ENCODE results near the gene ENTPD8.
A peak's percentile ranks its signal among the peaks of the same experiment; 100 is the strongest.
"Not testable (repeated sequence)": the region's sequence is repeated elsewhere in the genome, so short reads cannot be mapped to it uniquely, and the experiment has no call there.

The ENTPD8 gene

DNA sequence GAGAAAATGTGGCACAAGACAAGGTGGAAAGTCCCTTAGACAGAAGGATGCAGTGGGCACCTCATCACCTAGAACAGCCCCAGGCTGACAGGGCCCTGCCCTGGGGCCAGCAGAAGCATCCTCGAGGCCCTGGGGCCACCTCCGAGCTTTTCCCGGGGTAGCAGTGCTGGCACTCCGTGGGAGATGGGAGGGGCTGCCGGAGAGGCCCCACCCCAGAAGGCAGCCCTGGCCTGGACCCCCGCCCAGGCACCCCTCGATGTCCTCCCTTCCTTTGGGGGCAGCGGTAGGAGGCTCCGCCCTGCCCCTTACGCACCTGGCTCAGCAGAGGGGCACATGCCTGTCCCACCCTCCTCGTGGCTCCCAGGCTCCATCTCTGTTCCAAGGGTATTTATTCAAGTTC, 35.7 kb upstream of the ENTPD8 start:
- no peak for DNase-seq (ENCODE audit: low read depth)

DNA sequence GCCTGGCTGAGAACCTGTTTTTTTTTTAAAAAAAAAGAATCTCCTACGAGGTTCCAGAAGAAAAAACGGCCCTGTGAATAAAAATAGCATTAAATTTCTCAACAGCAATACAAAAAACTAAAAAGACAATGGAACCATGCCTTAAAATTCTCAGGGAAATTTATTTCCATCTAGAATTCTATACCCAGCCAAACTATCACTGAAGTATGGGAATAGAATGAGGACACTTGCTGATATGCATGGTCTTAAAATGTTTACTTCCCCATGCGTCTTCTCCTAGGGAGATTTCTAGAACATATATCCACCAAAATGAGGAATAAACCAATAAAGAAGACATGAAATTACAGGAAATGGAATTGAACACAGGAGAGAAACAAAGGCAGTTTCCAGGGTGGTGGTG, 34.5 kb upstream of the ENTPD8 start:
- DNase-seq (ENCODE audit: low read depth): no peak

- DNase-seq (ENCODE audit: low read depth): no peak
Measured at GRCh38 chr9:137474271-137474670, 33.1 kb upstream of the ENTPD8 start.

- no peak for DNase-seq (ENCODE audit: low read depth)
Measured at GRCh38 chr9:137470785-137471184, 29.6 kb upstream of the ENTPD8 start.

DNA sequence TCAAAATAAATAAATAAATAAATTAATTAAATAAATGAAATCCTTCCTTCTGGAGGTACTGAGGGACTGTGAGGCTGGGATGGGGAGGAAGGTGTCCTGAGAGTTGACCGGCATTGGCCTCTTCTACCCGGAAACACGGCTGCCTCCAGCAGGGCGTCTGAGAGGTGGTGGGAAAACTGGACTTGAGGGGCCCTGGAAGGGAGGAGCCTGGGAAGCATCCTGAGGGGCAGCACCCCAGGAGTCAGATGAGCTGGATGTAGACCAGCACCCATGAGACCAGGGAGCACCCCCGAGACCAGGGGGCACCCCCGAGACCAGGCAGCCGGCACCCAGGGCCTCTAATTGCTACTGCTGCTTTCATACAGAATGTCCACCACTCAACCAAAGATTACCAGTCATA, 26.7 kb upstream of the ENTPD8 start:
- DNase-seq (ENCODE audit: low read depth): no peak

DNA sequence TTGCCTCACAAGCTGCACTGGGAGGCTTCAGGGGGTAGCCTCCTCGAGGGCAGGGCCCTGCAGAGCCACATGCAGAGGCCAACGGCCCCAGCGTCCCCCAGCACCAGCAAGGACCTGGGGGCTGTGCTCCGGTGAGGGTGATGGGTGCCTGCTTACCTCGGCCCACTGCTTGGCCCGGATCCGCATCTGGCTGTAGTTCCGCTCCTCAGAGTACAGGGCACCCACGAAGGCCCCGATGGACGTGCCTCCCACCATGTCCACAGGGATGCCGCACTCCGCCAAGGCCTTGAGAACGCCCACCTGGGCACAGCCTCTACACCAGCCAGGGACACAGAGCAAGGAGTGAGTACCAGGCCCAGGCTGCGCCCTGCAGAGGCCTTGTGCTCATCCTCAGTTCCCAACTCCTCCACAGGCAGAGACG, 26.0 kb upstream of the ENTPD8 start:
- DNase-seq (ENCODE audit: low read depth): no peak

- not testable (repeated sequence) for DNase-seq (ENCODE audit: low read depth)
Measured at GRCh38 chr9:137466389-137467085, 25.4 kb upstream of the ENTPD8 start.

GRCh38 chr9:137465720-137466388, 24.7 kb upstream of the ENTPD8 start:
- DNase-seq (ENCODE audit: low read depth): no peak

DNA sequence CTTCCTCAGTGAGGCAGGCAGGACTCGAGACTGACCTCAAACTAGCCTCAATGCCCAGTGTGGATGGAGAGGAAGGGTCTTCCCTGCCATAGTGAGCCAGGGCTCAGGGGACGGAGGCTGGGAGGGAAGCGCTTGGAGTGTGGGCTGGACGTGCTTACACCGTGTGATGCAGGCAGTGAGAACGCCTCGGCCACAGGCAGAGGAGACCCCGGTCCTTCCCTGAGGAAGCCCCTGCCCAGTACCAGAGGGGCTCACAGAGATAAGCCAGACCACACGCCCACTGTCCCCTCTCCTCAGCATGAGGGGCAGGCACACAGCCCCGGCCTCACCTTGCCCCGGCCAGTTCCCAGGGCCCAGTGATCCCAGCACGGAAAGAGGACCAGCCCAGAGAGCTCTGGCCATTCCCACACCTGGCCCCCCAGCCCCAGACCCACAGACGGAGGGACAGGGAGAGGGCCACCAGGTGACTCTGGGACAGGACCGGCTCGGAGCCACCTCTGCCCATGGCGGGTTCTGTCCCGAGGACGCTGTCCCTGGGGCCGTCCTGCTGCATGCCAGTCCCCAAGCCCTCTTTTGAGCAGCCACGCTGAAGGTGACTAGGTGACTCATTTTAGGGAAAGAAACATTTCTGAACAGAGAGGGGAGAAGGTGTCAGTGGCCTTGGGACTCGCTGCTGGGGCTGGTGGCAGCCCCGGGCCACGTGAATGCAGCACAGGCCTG, 24.0 kb upstream of the ENTPD8 start:
- DNase-seq (ENCODE audit: low read depth): no peak

DNA sequence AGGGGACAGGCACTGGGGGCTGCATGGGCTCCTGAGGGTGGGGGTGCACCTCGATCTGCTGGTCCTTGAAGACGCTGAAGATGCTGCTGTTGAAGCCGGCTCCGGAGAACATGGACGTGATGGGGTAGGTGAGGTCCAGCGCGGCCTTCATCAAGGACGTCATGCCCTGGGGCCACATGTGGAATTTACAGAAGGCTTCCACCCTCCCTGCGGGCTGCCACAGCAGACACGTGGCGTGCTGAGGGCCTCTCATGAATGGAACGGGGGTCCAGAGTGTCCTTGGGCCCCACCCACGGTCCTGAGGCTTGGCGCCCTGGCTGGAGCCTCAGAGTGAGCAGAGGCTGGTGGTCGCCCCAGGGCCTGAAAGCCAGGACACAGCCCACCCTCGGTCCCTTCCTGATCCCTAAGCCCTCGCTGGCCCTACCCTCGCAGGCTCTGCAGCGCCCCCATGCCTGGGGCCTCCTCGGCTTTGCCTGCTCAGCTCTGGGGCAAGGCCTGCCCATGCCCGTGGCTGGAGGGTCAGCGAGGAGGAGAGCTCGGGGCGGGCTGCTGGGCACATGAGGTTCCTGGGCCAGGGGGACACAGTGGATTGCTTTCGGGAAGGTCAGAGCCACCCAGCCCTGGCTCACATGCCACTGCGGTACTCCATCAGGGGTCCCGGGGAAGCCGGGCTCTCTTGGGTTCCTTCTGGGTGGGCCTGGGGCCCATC, 23.3 kb upstream of the ENTPD8 start:
- no peak for DNase-seq (ENCODE audit: low read depth)

GRCh38 chr9:137463931-137464290, 22.8 kb upstream of the ENTPD8 start:
- DNase-seq (ENCODE audit: low read depth): no peak

DNA sequence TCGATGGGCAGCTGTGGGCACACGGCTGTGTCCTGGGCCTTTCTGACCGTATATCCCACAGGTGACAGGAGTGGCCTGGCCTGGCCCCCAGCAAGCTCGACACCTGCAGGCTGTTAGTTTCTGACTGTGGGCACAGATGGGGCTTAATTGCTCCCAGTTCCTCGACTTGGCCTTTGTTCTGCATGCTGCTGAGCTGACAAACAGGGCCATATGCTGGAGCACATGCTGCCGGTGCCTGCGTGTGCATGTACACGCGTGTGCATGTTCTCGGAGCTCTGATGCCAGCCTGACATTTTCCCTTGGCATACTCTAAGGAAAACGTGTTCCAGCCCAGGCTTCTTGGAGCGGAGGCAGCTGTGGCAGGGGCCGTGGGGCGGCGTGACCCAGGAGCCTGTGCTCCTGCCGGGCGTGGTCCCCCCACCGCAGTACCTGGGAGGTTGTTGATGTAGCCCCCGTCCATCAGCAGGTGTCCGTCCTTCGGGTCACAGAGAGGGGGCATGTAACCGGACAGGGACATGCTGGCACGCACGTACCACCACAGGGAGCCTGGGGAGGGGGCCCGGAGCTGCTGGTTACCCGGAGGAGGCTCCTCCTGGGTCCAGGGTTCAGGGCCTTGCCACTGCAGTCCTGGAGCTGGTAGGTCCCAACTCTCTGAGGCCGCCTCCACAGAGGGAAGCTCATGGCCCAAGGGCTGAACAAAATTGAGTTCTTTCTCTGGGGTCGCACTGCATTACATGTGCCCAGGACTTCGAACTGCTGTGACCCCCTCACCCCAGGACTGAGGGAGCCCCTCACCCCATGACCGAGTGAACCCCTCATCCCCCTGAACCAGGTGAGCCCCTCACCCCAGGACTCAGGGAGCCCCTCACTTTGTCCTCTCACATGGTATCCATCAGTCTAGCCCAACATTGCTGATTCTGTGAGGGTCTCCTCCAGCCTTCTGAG, 22.1 kb upstream of the ENTPD8 start:
- no peak for DNase-seq (ENCODE audit: low read depth)

GRCh38 chr9:137462396-137462985, 21.3 kb upstream of the ENTPD8 start:
- no peak for DNase-seq (ENCODE audit: low read depth)

GRCh38 chr9:137461663-137462395, 20.7 kb upstream of the ENTPD8 start:
- DNase-seq (ENCODE audit: low read depth): peak; percentile 74

DNA sequence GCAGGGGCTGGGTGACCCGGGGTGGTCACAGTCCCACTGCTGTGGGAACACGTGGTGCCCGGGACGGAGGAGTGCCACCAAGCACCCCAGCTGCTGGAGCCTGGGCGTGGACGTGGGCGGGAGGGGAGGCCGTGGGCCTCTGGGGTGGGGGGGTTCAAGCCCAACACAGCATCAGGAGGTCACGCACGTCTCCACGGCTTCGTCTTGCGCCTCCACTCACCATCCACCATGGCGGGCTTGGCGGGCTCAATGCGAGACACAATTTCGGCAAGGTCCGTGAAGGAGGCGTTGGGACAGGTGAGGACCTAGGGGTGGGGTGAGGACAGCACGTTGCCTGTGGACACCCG, 20.1 kb upstream of the ENTPD8 start:
- DNase-seq (ENCODE audit: low read depth): no peak

- no peak for DNase-seq (ENCODE audit: low read depth)
Measured at GRCh38 chr9:137460363-137461315, 19.5 kb upstream of the ENTPD8 start.

DNA sequence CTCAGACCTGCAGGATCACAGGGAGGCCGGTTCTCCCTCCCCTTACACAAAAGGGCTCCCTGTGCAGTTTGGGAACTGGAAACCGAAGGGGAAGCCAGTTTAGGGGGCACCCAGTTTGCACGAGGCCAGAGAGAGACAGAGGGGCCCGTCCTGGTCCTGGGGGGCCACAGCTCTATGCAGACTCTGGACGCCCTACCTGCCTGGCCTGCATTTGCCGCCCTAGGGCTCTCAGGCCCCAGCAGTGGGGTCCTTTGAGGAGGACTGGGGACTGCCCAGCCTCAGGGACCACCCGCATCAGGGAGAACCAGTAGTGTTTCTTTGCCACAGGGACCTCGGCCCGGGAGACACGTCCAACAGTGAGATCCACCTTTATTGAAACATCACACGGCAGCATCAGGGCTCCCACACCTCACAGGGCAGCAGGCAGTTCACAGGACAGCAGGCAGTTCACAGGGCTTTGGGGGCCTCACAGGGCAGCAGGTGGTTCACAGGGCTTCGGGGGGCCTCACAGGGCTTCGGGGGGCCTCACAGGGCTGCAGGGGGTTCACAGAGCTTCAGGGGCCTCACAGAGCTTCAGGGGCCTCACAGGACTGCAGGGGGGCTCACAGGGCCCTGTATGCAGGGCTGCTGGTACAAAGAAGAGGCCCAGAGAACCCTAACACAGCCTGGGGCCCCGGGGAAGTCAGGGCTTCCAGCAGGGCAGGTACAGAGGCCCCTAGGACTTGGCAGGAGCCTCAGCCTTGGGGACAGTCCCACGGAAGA, 18.6 kb upstream of the ENTPD8 start:
- no peak for DNase-seq (ENCODE audit: low read depth)

DNA sequence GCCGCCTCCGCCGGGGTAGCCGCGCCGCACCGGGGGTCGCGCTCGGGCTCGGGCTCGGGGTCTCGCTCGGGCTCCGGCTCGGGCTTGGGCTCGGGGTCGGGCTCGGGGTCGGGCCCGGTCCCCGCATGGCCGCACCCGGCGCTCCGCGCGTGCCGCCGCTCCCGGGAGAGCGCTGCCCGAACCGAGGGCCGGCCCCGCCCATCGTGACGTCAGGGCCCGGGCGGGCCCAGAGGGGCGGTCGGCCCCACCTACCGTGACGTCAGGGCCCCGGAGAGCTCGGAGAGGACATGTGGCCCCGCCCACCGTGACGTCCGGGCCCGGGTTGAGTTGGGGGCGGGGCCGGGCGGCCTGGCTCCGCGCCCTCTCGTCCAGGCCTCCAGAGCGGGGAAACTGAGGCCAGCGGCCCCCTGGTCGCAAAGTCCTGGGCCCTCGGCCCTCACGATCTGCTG, 18.0 kb upstream of the ENTPD8 start, which contains the start of gene NSMF:
Gene NSMF, minus strand, starts transcription at position 183 of the 449 bp plus-strand sequence. CDS start 232 bp downstream, outside the sequence.
- DNase-seq (ENCODE audit: low read depth): peak; percentile 93
